Right lobe of liver (tissue), 6 donors: ENCODE measurements around the gene ESPNL. TPM values are rescaled to one million over a fixed set of nuclear protein-coding genes. Genes with fewer than 3 reads are reported as not detected.

Source experiments
- ATAC-seq, 4 donors: fragments of 200-7000 bp; cut with Tn5 transposase; one replicate each; pipeline ENCODE4 v1.9.1; 2020; ENCODE audit warnings: mild to moderate bottlenecking in 4 of 4, moderate library complexity in 4 of 4
- DNase-seq, 3 donors: peaks; one replicate each; pipeline ENCODE4 v3.0.0-alpha.2; 2020
- H3K27ac ChIP-seq, 3 donors: fragments of 200-600 bp; one replicate each; pipeline ENCODE4 v1.8.0; 2022
- H3K27me3 ChIP-seq, 2 donors: fragments of 200-600 bp; one replicate each; pipeline ENCODE4 v1.8.0; 2022
- H3K36me3 ChIP-seq, 4 donors: fragments of 200-600 bp; sonication (generic) in 1 of 4; one replicate each; pipeline versions ENCODE4 v1.5.1 to v1.8.0; 2017 to 2022; ENCODE audit warnings: control low read depth in 1 of 4
- H3K4me1 ChIP-seq, 4 donors: fragments of 200-600 bp; sonication (generic) in 1 of 4; one replicate each; pipeline versions ENCODE4 v1.5.1 to v1.8.0; 2017 to 2022; ENCODE audit warnings: control low read depth in 1 of 4
- H3K4me3 ChIP-seq, 3 donors: fragments of 200-600 bp; one replicate each; pipeline ENCODE4 v1.8.0; 2022
- H3K9me3 ChIP-seq, 4 donors: fragments of 200-600 bp; sonication (generic) in 1 of 4; one replicate each; pipeline versions ENCODE4 v1.5.1 to v1.8.0; 2017 to 2022; ENCODE audit warnings: control low read depth in 1 of 4
- CTCF ChIP-seq, 4 donors: fragments of 200-600 bp in 3 of 4; fragments of 450-650 bp in 1 of 4; IDR thresholded peaks; one replicate each; pipeline versions ENCODE4 v1.5.1 to v1.8.0; 2016 to 2022; ENCODE audit warnings: antibody characterized with exemption in 4 of 4, mild to moderate bottlenecking in 2 of 4
- POLR2A ChIP-seq: fragments of 450-650 bp; IDR thresholded peaks from one replicate; pipeline ENCODE4 v1.6.1; 2017; ENCODE audit warnings: antibody characterized with exemption, mild to moderate bottlenecking
- WGBS: methylation state at CpG from one replicate; pipeline ENCODE4 v1.1.6; 2018; ENCODE audit warnings: low coverage, low lambda C conversion rate; ENCODE audit not compliant: insufficient coverage; ENCODE audit errors: missing lambda C conversion rate; 5-methylcytosine and 5-hydroxymethylcytosine counted together
- intact Hi-C, 2 donors: fragments of 100-400 bp; cut with DNase I; formaldehyde crosslinking; loops; one replicate each; pipeline versions ENCODE4 v1.11.2 to v1.14.1; 2022
- total RNA-seq, 6 experiments: library from RNA; depleted of rRNA in 2 of 6; stranded (reverse); fragments of >200 nt in 2 of 6; fragmentation: NEBNext Ultra II Directional in 3 of 6; extraction: Animal tissue kit (Norgen Biotek cat#: 25700) in 3 of 6; gene quantifications; one replicate each; pipeline versions ENCODE4 v1.1.0 to v1.2.4, GENCODE V29; 2016 to 2023
- donor health status: DM: no; HTN: yes; CAD: no.
- donor health status: DM: no; HTN: no; CAD: no.
- donor health status: DM: no; HTN: no; CAD: no.
- donor health status: DM: no; HTN: yes; CAD: no.
- donor health status: DM: no; HTN: yes; CAD: no.

Gene ESPNL
- total RNA-seq, 6 experiments from 2014 or later, result 0.11 to 1.1 (median 0.50) TPM

DNA sequence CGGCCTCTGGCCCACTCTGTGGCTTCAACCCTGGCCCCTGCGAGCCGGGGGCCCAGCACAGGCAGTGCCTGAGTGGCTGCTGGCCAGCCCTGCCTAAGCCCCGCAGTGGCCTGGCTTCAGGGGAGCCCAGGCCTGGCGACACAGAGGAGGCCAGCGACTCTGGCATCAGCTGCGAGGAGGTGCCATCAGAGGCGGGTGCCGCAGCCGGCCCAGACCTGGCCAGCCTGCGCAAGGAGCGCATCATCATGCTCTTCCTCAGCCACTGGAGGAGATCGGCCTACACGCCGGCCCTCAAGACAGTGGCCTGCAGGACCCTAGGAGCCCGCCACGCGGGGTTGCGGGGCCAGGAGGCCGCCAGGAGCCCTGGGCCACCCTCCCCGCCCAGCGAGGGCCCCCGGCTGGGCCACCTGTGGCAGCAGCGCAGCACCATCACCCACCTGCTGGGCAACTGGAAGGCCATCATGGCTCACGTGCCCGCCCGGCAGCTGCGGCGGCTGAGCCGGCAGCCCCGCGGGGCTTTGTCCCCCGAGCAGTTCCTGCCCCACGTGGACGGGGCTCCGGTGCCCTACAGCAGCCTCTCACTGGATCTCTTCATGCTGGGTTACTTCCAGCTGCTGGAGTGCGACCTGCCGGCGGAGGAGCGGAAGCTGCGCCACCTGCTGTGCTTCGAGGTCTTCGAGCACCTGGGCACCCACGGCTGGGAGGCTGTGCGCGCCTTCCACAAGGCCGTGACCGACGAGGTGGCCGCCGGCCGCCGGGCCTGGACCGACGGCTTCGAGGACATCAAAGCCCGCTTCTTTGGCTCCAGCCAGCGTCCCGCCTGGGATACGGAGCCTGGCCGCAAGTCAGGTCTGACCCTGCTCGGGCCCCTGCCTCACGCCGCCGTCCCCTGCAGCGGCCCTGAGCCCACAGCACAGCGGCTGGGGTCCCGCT is 30.8 kb downstream of the ESPNL start:
- DNase-seq, result peak in 2 of 3 donors; percentile 13 to 46
- Histone ChIP-seq H3K36me3 (no peaks in the 10 kb centered on the region), H3K27me3 (no peaks in the 10 kb centered on the region), H3K4me1 (no peaks in the 10 kb centered on the region), H3K27ac (no peak overlapping the region), H3K9me3 (no peaks in the 10 kb centered on the region), H3K4me3 (no peak overlapping the region)
- ATAC-seq, result no peak
- WGBS, result 100% methylated on average over 6 of the region's 68 CpGs
- TF ChIP-seq POLR2A, result no peak
- TF ChIP-seq CTCF (IDR thresholded peaks at IDR 0.05), result no peak
- intact Hi-C loops, result no loop called here

GRCh38 chr2:238131761-238132462 is 31.8 kb downstream of the ESPNL start:
- H3K27ac ChIP-seq, result no peak overlapping the region
- 80% methylated on average over 1 of the region's 14 CpGs for WGBS
- peaks cover 0 to 3% (median 0%) of the 10 kb centered on the region in 4 donors for H3K4me1 ChIP-seq
- no peak overlapping the region for H3K4me3 ChIP-seq
- TF ChIP-seq POLR2A (no peak), CTCF (IDR thresholded peaks at IDR 0.05) (no peak)
- no peaks in the 10 kb centered on the region for H3K27me3 ChIP-seq
- H3K36me3 ChIP-seq, result no peaks in the 10 kb centered on the region
- no peaks in the 10 kb centered on the region for H3K9me3 ChIP-seq
- intact Hi-C loops, result no loop called here
- ATAC-seq (no peak), DNase-seq (peak in 2 of 3 donors; percentile 11 to 44)

- Histone ChIP-seq H3K4me1 (peaks cover 0 to 6% (median 0%) of the 10 kb centered on the region in 4 donors), H3K27me3 (no peaks in the 10 kb centered on the region), H3K27ac (no peak overlapping the region), H3K36me3 (no peaks in the 10 kb centered on the region), H3K9me3 (no peaks in the 10 kb centered on the region), H3K4me3 (no peak overlapping the region)
- intact Hi-C loops, result no loop called here
- WGBS, result 79% methylated on average over 11 of the region's 23 CpGs
- peak in 2 of 3 donors; percentile 12 to 42 for DNase-seq
- ATAC-seq, result no peak
- no peak for TF ChIP-seq CTCF (IDR thresholded peaks at IDR 0.05)
- TF ChIP-seq POLR2A, result no peak
These were observed 32.6 kb downstream of the ESPNL start for GRCh38 chr2:238132463-238133450.
